WTC11 (cell line): ENCODE measurements around the gene COL18A1. TPM values are rescaled to one million over a fixed set of nuclear protein-coding genes. Genes with fewer than 3 reads are reported as not detected.
"Not testable (repeated sequence)": the region's sequence is repeated elsewhere in the genome, so short reads cannot be mapped to it uniquely, and the experiment has no call there.

Experiments used
- ATAC-seq: fragments of 200-7000 bp; cut with Tn5 transposase; 2 replicates; pipeline ENCODE4 v1.10.0; 2021; ENCODE audit warnings: mild to moderate bottlenecking, moderate library complexity
- CTCF ChIA-PET: fragments of 300-600 bp; sonication (Branson Sonifier 250); formaldehyde crosslinking; loops from one replicate; lab custom pipeline; 2021; ENCODE audit warnings: antibody characterized with exemption; lab: Charles Lee
- POLR2A ChIA-PET: fragments of 350-600 bp; sonication (Branson Sonifier 250); formaldehyde crosslinking; loops from one replicate; lab custom pipeline; 2021; ENCODE audit warnings: antibody characterized with exemption; lab: Charles Lee
- DNase-seq: peaks from one replicate; pipeline ENCODE4 v3.0.0; 2021; ENCODE audit warnings: low spot score
- H3K27ac Mint-ChIP-seq: 2 replicates; pipeline ENCODE4 v1.8.0; 2021; ENCODE audit warnings: mixed read lengths
- H3K27me3 Mint-ChIP-seq: 2 replicates; pipeline ENCODE4 v1.8.0; 2021; ENCODE audit warnings: low read depth, mild to moderate bottlenecking, moderate library complexity, mixed read lengths
- H3K36me3 Mint-ChIP-seq: 2 replicates; pipeline ENCODE4 v1.8.0; 2021; ENCODE audit warnings: mixed read lengths
- H3K4me1 Mint-ChIP-seq: 2 replicates; pipeline ENCODE4 v1.8.0; 2022; ENCODE audit warnings: mixed read lengths
- H3K4me3 Mint-ChIP-seq: 2 replicates; pipeline ENCODE4 v1.8.0; 2021; ENCODE audit warnings: mild to moderate bottlenecking, moderate library complexity, mixed read lengths
- H3K9me3 Mint-ChIP-seq: 2 replicates; pipeline ENCODE4 v1.8.0; 2021; ENCODE audit warnings: mixed read lengths
- ETV6 ChIP-seq: sonication (generic); formaldehyde crosslinking; IDR thresholded peaks from 2 replicates; pipeline ENCODE4 v1.8.1; 2022; ENCODE audit warnings: mild to moderate bottlenecking, missing genetic modification reagents
- NFATC4 ChIP-seq: fragments of 250-450 bp; sonication (Bioruptor Pico); IDR thresholded peaks from 2 replicates; pipeline ENCODE4 v1.9.0; 2021; ENCODE audit warnings: mild to moderate bottlenecking
- NR3C1 ChIP-seq: sonication (generic); formaldehyde crosslinking; conservative IDR thresholded peaks from 2 replicates; pipeline ENCODE4 v1.8.1; 2023; ENCODE audit warnings: low read depth, mild to moderate bottlenecking, missing genetic modification reagents
- TEAD1 ChIP-seq: sonication (generic); formaldehyde crosslinking; IDR thresholded peaks from 2 replicates; pipeline ENCODE4 v1.8.0; 2022; ENCODE audit warnings: mild to moderate bottlenecking, missing genetic modification reagents
- TEAD4 ChIP-seq: sonication (generic); formaldehyde crosslinking; IDR thresholded peaks from 2 replicates; pipeline ENCODE4 v1.8.0; 2022; ENCODE audit warnings: mild to moderate bottlenecking, missing genetic modification reagents
- ZNF138 ChIP-seq: sonication (generic); formaldehyde crosslinking; conservative IDR thresholded peaks from 2 replicates; pipeline ENCODE4 v1.8.1; 2022; ENCODE audit warnings: mild to moderate bottlenecking, moderate library complexity, missing genetic modification reagents
- ZNF317 ChIP-seq: sonication (generic); formaldehyde crosslinking; IDR thresholded peaks from 2 replicates; pipeline ENCODE4 v1.8.1; 2023; ENCODE audit warnings: low read depth, mild to moderate bottlenecking, moderate library complexity, missing genetic modification reagents, borderline replicate concordance
- total RNA-seq: library from RNA; stranded (reverse); gene quantifications from 3 replicates; pipeline ENCODE4 v1.2.3, GENCODE V29; 2021
- TF ChIP-seq, protein P1 (sequence below): sonication (generic); formaldehyde crosslinking; IDR thresholded peaks from 2 replicates; pipeline ENCODE4 v1.8.1; 2023; ENCODE audit warnings: mild to moderate bottlenecking, missing genetic modification reagents
- TF ChIP-seq, protein P2 (sequence below): fragments of 250-450 bp; sonication (Bioruptor Pico); IDR thresholded peaks from 2 replicates; pipeline ENCODE4 v2.1.2; 2022; ENCODE audit warnings: mild to moderate bottlenecking, moderate library complexity
- TF ChIP-seq, protein P3 (sequence below): fragments of 250-450 bp; sonication (Bioruptor Pico); IDR thresholded peaks from 2 replicates; pipeline ENCODE4 v1.9.0; 2021; ENCODE audit warnings: mild to moderate bottlenecking
- TF ChIP-seq, protein P4 (sequence below): sonication (generic); formaldehyde crosslinking; IDR thresholded peaks from 2 replicates; pipeline ENCODE4 v1.8.0; 2022; ENCODE audit warnings: mild to moderate bottlenecking, missing genetic modification reagents
- TF ChIP-seq, protein P5 (sequence below): sonication (generic); formaldehyde crosslinking; IDR thresholded peaks from 2 replicates; pipeline ENCODE4 v1.8.1; 2022; ENCODE audit warnings: low read depth, mild to moderate bottlenecking, moderate library complexity, missing genetic modification reagents, borderline replicate concordance
- TF ChIP-seq, protein P6 (sequence below): sonication (generic); formaldehyde crosslinking; IDR thresholded peaks from 2 replicates; pipeline ENCODE4 v1.8.1; 2022; ENCODE audit warnings: low read depth, missing genetic modification reagents, borderline replicate concordance
- TF ChIP-seq, protein P7 (sequence below): sonication (generic); formaldehyde crosslinking; IDR thresholded peaks from 2 replicates; pipeline ENCODE4 v1.8.1; 2022; ENCODE audit warnings: mild to moderate bottlenecking, missing genetic modification reagents, moderate library complexity, borderline replicate concordance
- TF ChIP-seq, protein P8 (sequence below): sonication (generic); formaldehyde crosslinking; IDR thresholded peaks from 2 replicates; pipeline ENCODE4 v1.8.1; 2022; ENCODE audit warnings: missing genetic modification reagents, borderline replicate concordance

Gene COL18A1
- total RNA-seq, 1 experiment from 2014 or later, result 231 TPM

DNA sequence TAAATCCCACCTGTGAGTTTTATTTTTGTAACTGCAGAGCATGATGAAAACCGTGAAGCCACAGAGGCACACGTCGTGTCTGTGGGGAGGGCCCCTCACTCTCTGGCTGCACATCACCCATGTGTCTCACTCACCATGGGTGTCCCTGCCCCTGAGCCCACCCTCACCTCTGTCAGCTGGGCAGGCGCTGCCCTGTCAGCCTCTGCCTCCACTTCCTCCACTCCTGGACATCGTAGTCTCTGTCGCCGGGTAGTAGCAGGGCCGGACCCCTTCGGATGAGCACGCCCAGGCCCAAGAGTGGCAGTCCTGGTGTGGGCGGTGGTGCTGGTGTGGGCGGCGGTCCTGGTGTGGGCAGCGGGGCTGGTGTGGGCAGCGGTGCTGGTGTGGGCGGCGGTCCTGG is 37.3 kb downstream of the COL18A1 start:
- H3K9me3 Mint-ChIP-seq, result peaks cover 9% of the 10 kb centered on the region; the same call in 1 of the 2 replicates
- POLR2A ChIA-PET, result no interaction called here
- ATAC-seq, result no peak
- H3K4me3 Mint-ChIP-seq, result no peak overlapping the region
- TF ChIP-seq ETV6 (CRISPR knock-in tag), result no peak
- TF ChIP-seq, protein P1, sequence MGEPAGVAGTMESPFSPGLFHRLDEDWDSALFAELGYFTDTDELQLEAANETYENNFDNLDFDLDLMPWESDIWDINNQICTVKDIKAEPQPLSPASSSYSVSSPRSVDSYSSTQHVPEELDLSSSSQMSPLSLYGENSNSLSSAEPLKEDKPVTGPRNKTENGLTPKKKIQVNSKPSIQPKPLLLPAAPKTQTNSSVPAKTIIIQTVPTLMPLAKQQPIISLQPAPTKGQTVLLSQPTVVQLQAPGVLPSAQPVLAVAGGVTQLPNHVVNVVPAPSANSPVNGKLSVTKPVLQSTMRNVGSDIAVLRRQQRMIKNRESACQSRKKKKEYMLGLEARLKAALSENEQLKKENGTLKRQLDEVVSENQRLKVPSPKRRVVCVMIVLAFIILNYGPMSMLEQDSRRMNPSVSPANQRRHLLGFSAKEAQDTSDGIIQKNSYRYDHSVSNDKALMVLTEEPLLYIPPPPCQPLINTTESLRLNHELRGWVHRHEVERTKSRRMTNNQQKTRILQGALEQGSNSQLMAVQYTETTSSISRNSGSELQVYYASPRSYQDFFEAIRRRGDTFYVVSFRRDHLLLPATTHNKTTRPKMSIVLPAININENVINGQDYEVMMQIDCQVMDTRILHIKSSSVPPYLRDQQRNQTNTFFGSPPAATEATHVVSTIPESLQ, result no peak
- TF ChIP-seq, protein P2, sequence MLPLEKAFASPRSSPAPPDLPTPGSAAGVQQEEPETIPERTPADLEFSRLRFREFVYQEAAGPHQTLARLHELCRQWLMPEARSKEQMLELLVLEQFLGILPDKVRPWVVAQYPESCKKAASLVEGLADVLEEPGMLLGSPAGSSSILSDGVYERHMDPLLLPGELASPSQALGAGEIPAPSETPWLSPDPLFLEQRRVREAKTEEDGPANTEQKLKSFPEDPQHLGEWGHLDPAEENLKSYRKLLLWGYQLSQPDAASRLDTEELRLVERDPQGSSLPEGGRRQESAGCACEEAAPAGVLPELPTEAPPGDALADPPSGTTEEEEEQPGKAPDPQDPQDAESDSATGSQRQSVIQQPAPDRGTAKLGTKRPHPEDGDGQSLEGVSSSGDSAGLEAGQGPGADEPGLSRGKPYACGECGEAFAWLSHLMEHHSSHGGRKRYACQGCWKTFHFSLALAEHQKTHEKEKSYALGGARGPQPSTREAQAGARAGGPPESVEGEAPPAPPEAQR (CRISPR knock-in tag), result no peak
- TF ChIP-seq, protein P3, sequence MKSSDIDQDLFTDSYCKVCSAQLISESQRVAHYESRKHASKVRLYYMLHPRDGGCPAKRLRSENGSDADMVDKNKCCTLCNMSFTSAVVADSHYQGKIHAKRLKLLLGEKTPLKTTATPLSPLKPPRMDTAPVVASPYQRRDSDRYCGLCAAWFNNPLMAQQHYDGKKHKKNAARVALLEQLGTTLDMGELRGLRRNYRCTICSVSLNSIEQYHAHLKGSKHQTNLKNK (CRISPR knock-in tag), result no peak
- TF ChIP-seq, all 79 proteins: peak for 0
- DNase-seq, result no peak
- CTCF ChIA-PET, result no interaction called here
- Mint-ChIP-seq H3K27ac (peak overlapping the region; percentile 65), H3K36me3 (peaks cover 21% of the 10 kb centered on the region), H3K4me1 (peaks cover 4% of the 10 kb centered on the region; the same call in 1 of the 2 replicates), H3K27me3 (no peaks in the 10 kb centered on the region)

DNA sequence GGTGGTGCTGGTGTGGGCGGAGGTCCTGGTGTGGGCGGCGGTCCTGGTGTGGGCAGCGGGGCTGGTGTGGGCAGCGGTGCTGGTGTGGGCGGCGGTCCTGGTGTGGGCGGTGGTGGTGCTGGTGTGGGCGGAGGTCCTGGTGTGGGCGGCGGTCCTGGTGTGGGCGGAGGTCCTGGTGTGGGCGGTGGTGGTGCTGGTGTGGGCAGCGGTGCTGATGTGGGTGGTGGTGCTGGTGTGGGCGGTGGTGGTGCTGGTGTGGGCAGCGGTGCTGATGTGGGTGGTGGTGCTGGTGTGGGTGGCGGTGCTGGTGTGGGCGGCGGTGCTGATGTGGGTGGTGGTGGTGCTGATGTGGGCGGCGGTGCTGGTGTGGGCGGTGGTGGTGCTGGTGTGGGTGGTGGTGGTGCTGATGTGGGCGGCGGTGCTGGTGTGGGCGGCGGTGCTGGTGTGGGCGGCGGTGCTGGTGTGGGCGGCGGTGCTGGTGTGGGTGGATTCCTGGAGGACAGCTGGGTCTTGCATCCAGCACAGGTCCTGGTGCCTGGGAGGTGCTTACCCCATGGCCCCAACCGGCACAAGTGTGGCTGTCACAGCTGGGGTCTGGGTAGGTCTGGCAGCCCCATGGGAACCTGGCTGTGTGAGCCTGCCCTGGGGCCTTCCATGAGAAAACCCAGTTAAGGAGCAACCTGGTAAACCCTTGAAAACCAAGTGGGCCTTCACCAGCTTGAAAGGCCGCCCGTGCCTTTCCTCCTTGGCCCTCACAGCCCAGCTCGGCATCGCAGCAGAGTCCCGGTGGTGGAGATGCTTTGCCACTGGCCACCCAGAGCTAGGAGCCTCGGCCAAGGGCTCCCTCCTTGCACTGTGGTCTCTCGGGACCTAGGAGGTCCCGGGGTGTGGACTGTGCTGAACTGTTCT is 38.0 kb downstream of the COL18A1 start:
- H3K36me3 Mint-ChIP-seq, result peaks cover 25% of the 10 kb centered on the region
- CTCF ChIA-PET, H3K9me3 Mint-ChIP-seq, H3K4me3 Mint-ChIP-seq, H3K27ac Mint-ChIP-seq, POLR2A ChIA-PET, H3K4me1 Mint-ChIP-seq, ATAC-seq, DNase-seq, H3K27me3 Mint-ChIP-seq: not testable (repeated sequence)

DNA sequence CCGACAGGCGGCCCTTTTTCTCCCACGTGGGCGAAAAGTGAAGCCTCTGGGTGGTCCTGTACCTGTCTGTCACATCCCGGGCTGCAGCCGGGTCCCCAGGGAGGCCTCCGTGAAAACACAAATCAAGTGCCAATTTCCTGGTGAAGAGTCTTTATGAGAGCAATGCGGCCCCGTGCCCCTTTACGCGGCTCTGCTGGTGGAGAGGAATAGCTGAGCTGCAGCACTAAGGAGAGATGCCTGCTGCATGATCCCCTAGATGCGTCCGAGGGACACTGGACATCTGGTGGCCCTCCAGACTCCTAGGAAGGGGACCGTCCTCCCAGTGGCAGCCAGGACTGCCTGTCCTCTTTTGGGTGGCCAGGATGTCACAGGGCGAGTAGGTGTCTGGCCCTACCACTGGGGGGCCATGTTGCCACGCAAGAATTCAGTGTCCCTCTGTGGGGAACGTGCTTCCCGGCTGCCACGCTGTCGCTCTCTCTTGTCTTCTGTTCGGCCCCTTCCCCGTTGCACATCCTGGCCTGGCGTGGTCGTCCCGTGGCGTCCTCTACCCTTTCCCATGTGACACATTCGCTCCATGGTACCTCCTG is 38.7 kb downstream of the COL18A1 start:
- Mint-ChIP-seq H3K36me3 (peaks cover 33% of the 10 kb centered on the region), H3K9me3 (peaks cover 9% of the 10 kb centered on the region; the same call in 1 of the 2 replicates), H3K27me3 (no peaks in the 10 kb centered on the region), H3K4me3 (no peak overlapping the region), H3K27ac (peak overlapping the region; percentile 50; the same call in 1 of the 2 replicates), H3K4me1 (peaks cover 4% of the 10 kb centered on the region; the same call in 1 of the 2 replicates)
- DNase-seq (no peak), ATAC-seq (no peak)
- CTCF ChIA-PET, result no interaction called here
- POLR2A ChIA-PET, result no interaction called here
- no peak for TF ChIP-seq TEAD4 (CRISPR knock-in tag)
- no peak for TF ChIP-seq NR3C1 (CRISPR knock-in tag)
- no peak for TF ChIP-seq NFATC4

DNA sequence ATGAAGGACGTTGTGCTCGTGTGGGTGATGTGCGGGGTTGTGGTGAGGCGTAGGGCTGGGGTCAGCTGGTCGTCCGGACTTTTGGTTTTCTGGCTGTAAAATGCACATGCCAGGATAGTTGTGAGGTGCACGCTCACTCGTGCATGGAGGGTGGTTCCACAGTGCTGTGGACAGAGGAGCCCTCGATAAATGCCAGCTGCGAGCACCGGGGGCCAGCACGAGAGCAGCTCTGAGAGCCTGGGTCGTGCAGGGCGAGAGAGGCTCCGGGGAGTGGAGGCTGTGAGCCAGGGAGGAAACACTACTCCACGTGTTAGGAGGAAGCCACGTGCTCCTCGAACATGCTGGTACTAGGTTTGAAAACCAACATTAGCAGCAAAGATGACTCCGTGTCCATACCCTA is 39.4 kb downstream of the COL18A1 start:
- Mint-ChIP-seq H3K27ac (peak overlapping the region; percentile 50; the same call in 1 of the 2 replicates), H3K9me3 (peaks cover 9% of the 10 kb centered on the region; the same call in 1 of the 2 replicates), H3K27me3 (no peaks in the 10 kb centered on the region), H3K36me3 (peaks cover 34% of the 10 kb centered on the region), H3K4me1 (no peaks in the 10 kb centered on the region), H3K4me3 (no peak overlapping the region)
- ChIA-PET CTCF (no interaction called here), POLR2A (no interaction called here)
- no peak for TF ChIP-seq ZNF138
- TF ChIP-seq, protein P4, sequence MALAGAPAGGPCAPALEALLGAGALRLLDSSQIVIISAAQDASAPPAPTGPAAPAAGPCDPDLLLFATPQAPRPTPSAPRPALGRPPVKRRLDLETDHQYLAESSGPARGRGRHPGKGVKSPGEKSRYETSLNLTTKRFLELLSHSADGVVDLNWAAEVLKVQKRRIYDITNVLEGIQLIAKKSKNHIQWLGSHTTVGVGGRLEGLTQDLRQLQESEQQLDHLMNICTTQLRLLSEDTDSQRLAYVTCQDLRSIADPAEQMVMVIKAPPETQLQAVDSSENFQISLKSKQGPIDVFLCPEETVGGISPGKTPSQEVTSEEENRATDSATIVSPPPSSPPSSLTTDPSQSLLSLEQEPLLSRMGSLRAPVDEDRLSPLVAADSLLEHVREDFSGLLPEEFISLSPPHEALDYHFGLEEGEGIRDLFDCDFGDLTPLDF, result no peak
- TF ChIP-seq, protein P5, sequence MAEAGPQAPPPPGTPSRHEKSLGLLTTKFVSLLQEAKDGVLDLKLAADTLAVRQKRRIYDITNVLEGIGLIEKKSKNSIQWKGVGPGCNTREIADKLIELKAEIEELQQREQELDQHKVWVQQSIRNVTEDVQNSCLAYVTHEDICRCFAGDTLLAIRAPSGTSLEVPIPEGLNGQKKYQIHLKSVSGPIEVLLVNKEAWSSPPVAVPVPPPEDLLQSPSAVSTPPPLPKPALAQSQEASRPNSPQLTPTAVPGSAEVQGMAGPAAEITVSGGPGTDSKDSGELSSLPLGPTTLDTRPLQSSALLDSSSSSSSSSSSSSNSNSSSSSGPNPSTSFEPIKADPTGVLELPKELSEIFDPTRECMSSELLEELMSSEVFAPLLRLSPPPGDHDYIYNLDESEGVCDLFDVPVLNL (CRISPR knock-in tag), result no peak
- TF ChIP-seq ZNF317 (CRISPR knock-in tag), result no peak
- no peak for TF ChIP-seq TEAD1 (CRISPR knock-in tag)
- TF ChIP-seq, protein P6, sequence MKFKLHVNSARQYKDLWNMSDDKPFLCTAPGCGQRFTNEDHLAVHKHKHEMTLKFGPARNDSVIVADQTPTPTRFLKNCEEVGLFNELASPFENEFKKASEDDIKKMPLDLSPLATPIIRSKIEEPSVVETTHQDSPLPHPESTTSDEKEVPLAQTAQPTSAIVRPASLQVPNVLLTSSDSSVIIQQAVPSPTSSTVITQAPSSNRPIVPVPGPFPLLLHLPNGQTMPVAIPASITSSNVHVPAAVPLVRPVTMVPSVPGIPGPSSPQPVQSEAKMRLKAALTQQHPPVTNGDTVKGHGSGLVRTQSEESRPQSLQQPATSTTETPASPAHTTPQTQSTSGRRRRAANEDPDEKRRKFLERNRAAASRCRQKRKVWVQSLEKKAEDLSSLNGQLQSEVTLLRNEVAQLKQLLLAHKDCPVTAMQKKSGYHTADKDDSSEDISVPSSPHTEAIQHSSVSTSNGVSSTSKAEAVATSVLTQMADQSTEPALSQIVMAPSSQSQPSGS (CRISPR knock-in tag), result no peak
- TF ChIP-seq, protein P7, sequence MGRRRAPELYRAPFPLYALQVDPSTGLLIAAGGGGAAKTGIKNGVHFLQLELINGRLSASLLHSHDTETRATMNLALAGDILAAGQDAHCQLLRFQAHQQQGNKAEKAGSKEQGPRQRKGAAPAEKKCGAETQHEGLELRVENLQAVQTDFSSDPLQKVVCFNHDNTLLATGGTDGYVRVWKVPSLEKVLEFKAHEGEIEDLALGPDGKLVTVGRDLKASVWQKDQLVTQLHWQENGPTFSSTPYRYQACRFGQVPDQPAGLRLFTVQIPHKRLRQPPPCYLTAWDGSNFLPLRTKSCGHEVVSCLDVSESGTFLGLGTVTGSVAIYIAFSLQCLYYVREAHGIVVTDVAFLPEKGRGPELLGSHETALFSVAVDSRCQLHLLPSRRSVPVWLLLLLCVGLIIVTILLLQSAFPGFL (CRISPR knock-in tag), result no peak
- TF ChIP-seq, protein P8, sequence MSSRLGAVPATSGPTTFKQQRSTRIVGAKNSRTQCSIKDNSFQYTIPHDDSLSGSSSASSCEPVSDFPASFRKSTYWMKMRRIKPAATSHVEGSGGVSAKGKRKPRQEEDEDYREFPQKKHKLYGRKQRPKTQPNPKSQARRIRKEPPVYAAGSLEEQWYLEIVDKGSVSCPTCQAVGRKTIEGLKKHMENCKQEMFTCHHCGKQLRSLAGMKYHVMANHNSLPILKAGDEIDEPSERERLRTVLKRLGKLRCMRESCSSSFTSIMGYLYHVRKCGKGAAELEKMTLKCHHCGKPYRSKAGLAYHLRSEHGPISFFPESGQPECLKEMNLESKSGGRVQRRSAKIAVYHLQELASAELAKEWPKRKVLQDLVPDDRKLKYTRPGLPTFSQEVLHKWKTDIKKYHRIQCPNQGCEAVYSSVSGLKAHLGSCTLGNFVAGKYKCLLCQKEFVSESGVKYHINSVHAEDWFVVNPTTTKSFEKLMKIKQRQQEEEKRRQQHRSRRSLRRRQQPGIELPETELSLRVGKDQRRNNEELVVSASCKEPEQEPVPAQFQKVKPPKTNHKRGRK (CRISPR knock-in tag), result no peak
- DNase-seq, result no peak
- no peak for ATAC-seq
